Endothelial cell of umbilical vein (primary cell): ENCODE data around the gene GRIA3.

Experiments used
- CTCF ChIP-seq, 2 donors: IDR thresholded peaks; 1 replicate in 1 of 2; 2 replicates in 1 of 2; pipeline ENCODE4 v1.5.1; 2011; ENCODE audit warnings: low read length in 2 of 2, mild to moderate bottlenecking in 2 of 2, moderate library complexity in 2 of 2, control low read depth in 1 of 2, inconsistent platforms in 1 of 2, low read depth in 1 of 2; ENCODE audit not compliant: insufficient read depth in 1 of 2; ENCODE audit errors: extremely low read depth in 1 of 2
- EZH2 ChIP-seq: IDR thresholded peaks from 2 replicates; pipeline ENCODE4 v1.6.1; 2012; ENCODE audit warnings: borderline replicate concordance, low read depth, mild to moderate bottlenecking, moderate library complexity, low read length, inconsistent platforms; ENCODE audit not compliant: severe bottlenecking
- FOS ChIP-seq: IDR thresholded peaks from 2 replicates; pipeline ENCODE4 v1.6.1; 2011; ENCODE audit warnings: mild to moderate bottlenecking, low read length, moderate library complexity, borderline replicate concordance; ENCODE audit not compliant: insufficient read depth
- JUN ChIP-seq: IDR thresholded peaks from 2 replicates; pipeline ENCODE4 v1.6.1; 2011; ENCODE audit warnings: borderline replicate concordance, low read depth; ENCODE audit not compliant: insufficient read length, insufficient read depth
- MAX ChIP-seq: IDR thresholded peaks from 2 replicates; pipeline ENCODE4 v1.6.1; 2011; ENCODE audit not compliant: insufficient read depth, insufficient read length
- POLR2A ChIP-seq: IDR thresholded peaks from 2 replicates; pipeline ENCODE4 v1.6.1; 2012; ENCODE audit warnings: low read depth, mild to moderate bottlenecking, control low read depth, low read length
- POLR2AphosphoS5 ChIP-seq: IDR thresholded peaks from 2 replicates; pipeline ENCODE4 v1.6.1; 2012; ENCODE audit warnings: low read depth, mild to moderate bottlenecking, control low read depth, low read length, moderate library complexity; ENCODE audit not compliant: insufficient read depth

- TF ChIP-seq CTCF (IDR thresholded peaks at IDR 0.05; ENCODE audit: extremely low read depth in 1 of 2, insufficient read depth in 1 of 2, low read depth in 1 of 2, low read length in 2 of 2) (no peak), POLR2AphosphoS5 (no peak), POLR2A (no peak), EZH2 (no peak), MAX (no peak), JUN (no peak), FOS (no peak)
These were observed 107.5 kb downstream of the GRIA3 start for GRCh38 chrX:123291623-123292022.
